ENCODE data around the gene KCNA3. TPM values are rescaled to one million over a fixed set of nuclear protein-coding genes. Genes with fewer than 3 reads are reported as not detected.

Gene KCNA3
- polyA plus RNA-seq, 4 donors = 0.06 to 0.45 (median 0.27) TPM; not detected in 1

GRCh38 chr1:110675060-110675791 is 486 bp upstream of the KCNA3 start:
- Histone ChIP-seq H3K27me3 (ENCODE audit: control insufficient read depth in 3 of 3, insufficient read depth in 3 of 3, low read length in 3 of 3) (peaks cover 3 to 37% (median 28%) of the 10 kb centered on the region in 3 donors), H3K4me1 (ENCODE audit: control insufficient read depth in 3 of 3, insufficient read depth in 2 of 3, low read depth in 1 of 3, low read length in 2 of 3) (no peaks in the 10 kb centered on the region), H3K27ac (ENCODE audit: low read depth in 1 of 3, low read length in 2 of 3) (peak overlapping the region in 2 of 3 donors; percentile 2 to 70), H3K9me3 (ENCODE audit: control insufficient read depth in 2 of 2, insufficient read depth in 1 of 2, low read depth in 1 of 2, low read length in 1 of 2) (peaks cover 0 to 9% of the 10 kb centered on the region in 2 donors), H3K4me3 (ENCODE audit: low read depth in 1 of 3, low read length in 3 of 3) (peak overlapping the region in 2 of 3 donors; percentile 42 to 61), H3K36me3 (ENCODE audit: control insufficient read depth in 3 of 3, insufficient read depth in 2 of 3, low read depth in 1 of 3, low read length in 3 of 3) (no peaks in the 10 kb centered on the region)
- whole genome bisulfite sequencing, 3 donors = 10 to 17% (median 14%) methylated on average over 37 to 57 of the region's 57 CpGs
- peak in 1 of 2 donors; percentile 2 for DNase-seq
- no peak for FAIRE-seq

- Histone ChIP-seq H3K4me1 (ENCODE audit: control insufficient read depth in 3 of 3, insufficient read depth in 2 of 3, low read depth in 1 of 3, low read length in 2 of 3) (no peaks in the 10 kb centered on the region), H3K9me3 (ENCODE audit: control insufficient read depth in 2 of 2, insufficient read depth in 1 of 2, low read depth in 1 of 2, low read length in 1 of 2) (peaks cover 0 to 9% of the 10 kb centered on the region in 2 donors), H3K36me3 (ENCODE audit: control insufficient read depth in 3 of 3, insufficient read depth in 2 of 3, low read depth in 1 of 3, low read length in 3 of 3) (no peaks in the 10 kb centered on the region), H3K27ac (ENCODE audit: low read depth in 1 of 3, low read length in 2 of 3) (peak overlapping the region in 2 of 3 donors; percentile 27 to 70), H3K27me3 (ENCODE audit: control insufficient read depth in 3 of 3, insufficient read depth in 3 of 3, low read length in 3 of 3) (peaks cover 3 to 37% (median 28%) of the 10 kb centered on the region in 3 donors), H3K4me3 (ENCODE audit: low read depth in 1 of 3, low read length in 3 of 3) (peak overlapping the region in 2 of 3 donors; percentile 42 to 61)
- FAIRE-seq (no peak), DNase-seq (peak in 1 of 2 donors; percentile 1)
- WGBS, 3 donors = 26 to 49% (median 45%) methylated on average over 50 to 51 of the region's 51 CpGs
These were observed 869 bp downstream of the KCNA3 start for GRCh38 chr1:110673805-110674336.

GRCh38 chr1:110673197-110673701 is 1.5 kb downstream of the KCNA3 start:
- Histone ChIP-seq H3K9me3 (ENCODE audit: control insufficient read depth in 2 of 2, insufficient read depth in 1 of 2, low read depth in 1 of 2, low read length in 1 of 2) (peaks cover 0 to 9% of the 10 kb centered on the region in 2 donors), H3K4me3 (ENCODE audit: low read depth in 1 of 3, low read length in 3 of 3) (peak overlapping the region in 2 of 3 donors; percentile 42 to 61), H3K27ac (ENCODE audit: low read depth in 1 of 3, low read length in 2 of 3) (peak overlapping the region in 2 of 3 donors; percentile 27 to 70), H3K4me1 (ENCODE audit: control insufficient read depth in 3 of 3, insufficient read depth in 2 of 3, low read depth in 1 of 3, low read length in 2 of 3) (no peaks in the 10 kb centered on the region), H3K27me3 (ENCODE audit: control insufficient read depth in 3 of 3, insufficient read depth in 3 of 3, low read length in 3 of 3) (peaks cover 3 to 39% (median 28%) of the 10 kb centered on the region in 3 donors), H3K36me3 (ENCODE audit: control insufficient read depth in 3 of 3, insufficient read depth in 2 of 3, low read depth in 1 of 3, low read length in 3 of 3) (no peaks in the 10 kb centered on the region)
- FAIRE-seq (no peak), DNase-seq (no peak)
- WGBS, 3 donors = 60 to 70% (median 67%) methylated on average over 24 to 25 of the region's 25 CpGs

- Histone ChIP-seq H3K4me1 (ENCODE audit: control insufficient read depth in 3 of 3, insufficient read depth in 2 of 3, low read depth in 1 of 3, low read length in 2 of 3) (no peaks in the 10 kb centered on the region), H3K27me3 (ENCODE audit: control insufficient read depth in 3 of 3, insufficient read depth in 3 of 3, low read length in 3 of 3) (peaks cover 3 to 38% (median 28%) of the 10 kb centered on the region in 3 donors), H3K27ac (ENCODE audit: low read depth in 1 of 3, low read length in 2 of 3) (peak overlapping the region in 1 of 3 donors; percentile 70), H3K4me3 (ENCODE audit: low read depth in 1 of 3, low read length in 3 of 3) (peak overlapping the region in 2 of 3 donors; percentile 0 to 20), H3K36me3 (ENCODE audit: control insufficient read depth in 3 of 3, insufficient read depth in 2 of 3, low read depth in 1 of 3, low read length in 3 of 3) (no peaks in the 10 kb centered on the region), H3K9me3 (ENCODE audit: control insufficient read depth in 2 of 2, insufficient read depth in 1 of 2, low read depth in 1 of 2, low read length in 1 of 2) (peaks cover 0 to 9% of the 10 kb centered on the region in 2 donors)
- 32 to 41% (median 36%) methylated on average over 4 of the region's 4 CpGs for WGBS, 3 donors
- FAIRE-seq = no peak
- peak in 1 of 2 donors; percentile 30 for DNase-seq
These were observed 2.0 kb downstream of the KCNA3 start for GRCh38 chr1:110672753-110673108.

- H3K27me3 ChIP-seq (ENCODE audit: control insufficient read depth in 3 of 3, insufficient read depth in 3 of 3, low read length in 3 of 3) = peaks cover 3 to 34% (median 28%) of the 10 kb centered on the region in 3 donors
- H3K9me3 ChIP-seq (ENCODE audit: control insufficient read depth in 2 of 2, insufficient read depth in 1 of 2, low read depth in 1 of 2, low read length in 1 of 2) = peaks cover 0 to 9% of the 10 kb centered on the region in 2 donors
- DNase-seq (peak; percentile 1 to 12), FAIRE-seq (no peak)
- H3K4me1 ChIP-seq (ENCODE audit: control insufficient read depth in 3 of 3, insufficient read depth in 2 of 3, low read depth in 1 of 3, low read length in 2 of 3) = no peaks in the 10 kb centered on the region
- no peaks in the 10 kb centered on the region for H3K36me3 ChIP-seq (ENCODE audit: control insufficient read depth in 3 of 3, insufficient read depth in 2 of 3, low read depth in 1 of 3, low read length in 3 of 3)
- WGBS, 3 donors = 34 to 47% (median 35%) methylated on average over 12 of the region's 12 CpGs
- H3K4me3 ChIP-seq (ENCODE audit: low read depth in 1 of 3, low read length in 3 of 3) = no peak overlapping the region
- peak overlapping the region in 2 of 3 donors; percentile 8 to 17 for H3K27ac ChIP-seq (ENCODE audit: low read depth in 1 of 3, low read length in 2 of 3)
These were observed 2.6 kb downstream of the KCNA3 start for GRCh38 chr1:110672001-110672752.

GRCh38 chr1:110671361-110671760 is 3.4 kb downstream of the KCNA3 start:
- no peak for DNase-seq
- Histone ChIP-seq H3K27ac (ENCODE audit: low read depth in 1 of 3, low read length in 2 of 3) (no peak overlapping the region), H3K36me3 (ENCODE audit: control insufficient read depth in 3 of 3, insufficient read depth in 2 of 3, low read depth in 1 of 3, low read length in 3 of 3) (no peaks in the 10 kb centered on the region), H3K4me3 (ENCODE audit: low read depth in 1 of 3, low read length in 3 of 3) (no peak overlapping the region), H3K9me3 (ENCODE audit: control insufficient read depth in 2 of 2, insufficient read depth in 1 of 2, low read depth in 1 of 2, low read length in 1 of 2) (peaks cover 0 to 9% of the 10 kb centered on the region in 2 donors), H3K4me1 (ENCODE audit: control insufficient read depth in 3 of 3, insufficient read depth in 2 of 3, low read depth in 1 of 3, low read length in 2 of 3) (no peaks in the 10 kb centered on the region), H3K27me3 (ENCODE audit: control insufficient read depth in 3 of 3, insufficient read depth in 3 of 3, low read length in 3 of 3) (peaks cover 3 to 35% (median 28%) of the 10 kb centered on the region in 3 donors)
- no peak for FAIRE-seq
- 27 to 40% (median 34%) methylated on average over 2 of the region's 2 CpGs for WGBS, 3 donors

GRCh38 chr1:110668549-110668948 is 6.2 kb downstream of the KCNA3 start:
- Histone ChIP-seq H3K9me3 (ENCODE audit: control insufficient read depth in 2 of 2, insufficient read depth in 1 of 2, low read depth in 1 of 2, low read length in 1 of 2) (peaks cover 0 to 3% of the 10 kb centered on the region in 2 donors), H3K4me1 (ENCODE audit: control insufficient read depth in 3 of 3, insufficient read depth in 2 of 3, low read depth in 1 of 3, low read length in 2 of 3) (no peaks in the 10 kb centered on the region), H3K27me3 (ENCODE audit: control insufficient read depth in 3 of 3, insufficient read depth in 3 of 3, low read length in 3 of 3) (peaks cover 0 to 19% (median 9%) of the 10 kb centered on the region in 3 donors), H3K36me3 (ENCODE audit: control insufficient read depth in 3 of 3, insufficient read depth in 2 of 3, low read depth in 1 of 3, low read length in 3 of 3) (peaks cover 0 to 3% (median 0%) of the 10 kb centered on the region in 3 donors), H3K27ac (ENCODE audit: low read depth in 1 of 3, low read length in 2 of 3) (peak overlapping the region in 1 of 3 donors; percentile 29), H3K4me3 (ENCODE audit: low read depth in 1 of 3, low read length in 3 of 3) (no peak overlapping the region)
- DNase-seq (no peak), FAIRE-seq (no peak)
- WGBS, 3 donors = 42 to 51% (median 50%) methylated on average over 4 of the region's 4 CpGs

GRCh38 chr1:110667776-110668175 is 7.0 kb downstream of the KCNA3 start:
- Histone ChIP-seq H3K4me3 (ENCODE audit: low read depth in 1 of 3, low read length in 3 of 3) (no peak overlapping the region), H3K27ac (ENCODE audit: low read depth in 1 of 3, low read length in 2 of 3) (no peak overlapping the region), H3K27me3 (ENCODE audit: control insufficient read depth in 3 of 3, insufficient read depth in 3 of 3, low read length in 3 of 3) (peaks cover 0 to 12% (median 3%) of the 10 kb centered on the region in 3 donors), H3K9me3 (ENCODE audit: control insufficient read depth in 2 of 2, insufficient read depth in 1 of 2, low read depth in 1 of 2, low read length in 1 of 2) (no peaks in the 10 kb centered on the region), H3K36me3 (ENCODE audit: control insufficient read depth in 3 of 3, insufficient read depth in 2 of 3, low read depth in 1 of 3, low read length in 3 of 3) (peaks cover 0 to 3% (median 0%) of the 10 kb centered on the region in 3 donors), H3K4me1 (ENCODE audit: control insufficient read depth in 3 of 3, insufficient read depth in 2 of 3, low read depth in 1 of 3, low read length in 2 of 3) (no peaks in the 10 kb centered on the region)
- no peak for FAIRE-seq
- DNase-seq = no peak
- 73 to 76% (median 73%) methylated on average over 2 of the region's 2 CpGs for WGBS, 3 donors
